GM19455 (cell line): Measurements from ENCODE around the gene CD36.
A peak's percentile ranks its signal among the peaks of the same experiment; 100 is the strongest.

ENCODE experiments used
- ATAC-seq: cut with Tn5 transposase; IDR thresholded peaks from one replicate; pipeline ENCODE4 v1.9.1; 2021; ENCODE audit not compliant: unreplicated experiment

Gene CD36

DNA sequence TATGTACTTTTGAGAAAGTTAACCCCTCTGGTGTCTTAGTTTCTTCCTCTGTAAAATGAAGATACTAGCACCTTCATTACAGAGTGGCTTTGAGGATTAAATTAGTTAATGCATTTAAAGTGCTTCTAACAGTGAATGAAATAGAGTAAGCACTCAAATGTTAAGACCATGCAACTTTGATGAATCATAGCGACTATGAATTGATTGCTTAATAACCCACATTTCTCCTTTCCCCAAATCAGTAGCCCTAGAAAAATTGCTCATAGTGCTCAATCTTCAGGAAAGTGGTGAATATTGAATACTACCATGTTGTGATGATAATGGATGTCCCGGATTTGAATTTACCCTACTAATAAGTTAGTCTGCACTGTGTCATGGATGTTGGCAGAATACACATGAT lies 48.1 kb downstream of the CD36 start:
- ATAC-seq, result no peak

DNA sequence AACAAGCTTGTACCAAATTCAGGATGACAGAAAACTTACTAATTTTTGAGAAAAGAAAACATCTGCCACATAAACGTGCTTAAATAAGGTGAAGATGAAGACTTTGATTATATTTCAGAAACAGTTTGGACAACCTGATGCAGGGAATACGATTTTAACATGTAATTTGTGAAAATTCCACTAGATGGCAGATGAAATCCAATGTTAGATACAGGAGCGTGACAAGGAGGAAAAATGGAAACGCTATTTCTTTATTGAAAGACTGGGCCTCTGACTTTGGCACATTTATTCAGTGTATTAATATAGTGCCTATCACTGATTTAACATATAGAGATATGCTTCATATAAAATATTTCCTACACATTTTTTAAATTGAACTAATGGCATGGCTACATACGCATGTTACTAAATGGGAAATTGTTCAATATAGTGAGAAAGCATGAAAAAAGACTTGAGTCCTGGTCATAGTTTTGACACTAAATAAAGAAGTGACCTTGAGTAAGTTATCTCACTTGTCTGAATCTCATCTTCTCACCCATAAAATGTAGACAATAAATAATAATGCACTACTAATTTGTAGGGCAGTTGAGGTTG lies 60.7 kb downstream of the CD36 start:
- peak; percentile 79 for ATAC-seq

DNA sequence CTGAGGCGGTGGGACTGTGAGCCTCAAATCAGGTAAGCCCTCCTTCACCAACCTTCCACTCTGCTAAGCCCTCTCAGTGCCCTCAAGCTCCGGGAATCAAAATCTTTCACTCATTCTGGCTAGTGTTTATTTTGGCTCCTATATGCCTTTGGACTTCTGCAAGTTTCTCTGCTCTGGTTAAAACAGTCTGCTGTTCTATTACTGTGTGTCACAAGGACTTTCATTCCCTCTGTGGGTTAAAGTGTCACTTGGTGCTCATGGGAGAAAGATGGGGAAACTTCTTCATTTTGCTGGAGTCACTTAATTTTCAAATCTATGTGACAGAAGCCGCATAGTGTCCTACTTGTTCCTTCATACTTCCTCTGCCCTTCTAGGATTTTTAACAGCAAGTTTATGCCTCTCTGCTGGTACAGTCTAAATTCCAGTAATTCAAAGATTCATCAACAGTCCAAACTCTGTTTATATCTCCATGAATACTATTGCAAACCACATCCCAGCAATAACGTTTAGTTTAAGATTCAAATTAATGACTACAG lies 61.3 kb downstream of the CD36 start:
- ATAC-seq, result no peak

DNA sequence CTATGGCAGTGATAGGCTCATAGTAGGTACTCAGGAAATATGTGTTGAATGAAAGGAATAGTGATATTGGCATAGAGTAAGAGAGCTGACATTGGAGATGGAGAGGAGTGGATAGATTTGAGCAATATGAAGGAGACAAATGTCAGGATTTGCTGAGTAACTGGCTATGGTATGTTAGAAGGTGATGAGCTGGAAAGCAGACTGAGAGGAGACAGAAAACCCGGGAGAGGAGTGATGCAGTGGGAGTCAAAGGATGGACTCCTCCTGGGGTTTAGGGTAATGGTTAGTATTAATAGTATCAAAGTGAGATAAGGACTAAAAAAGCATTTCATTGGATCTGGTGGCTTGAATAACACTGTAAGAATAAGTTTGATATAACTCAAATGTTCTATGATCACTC lies 64.8 kb downstream of the CD36 start:
- no peak for ATAC-seq

DNA sequence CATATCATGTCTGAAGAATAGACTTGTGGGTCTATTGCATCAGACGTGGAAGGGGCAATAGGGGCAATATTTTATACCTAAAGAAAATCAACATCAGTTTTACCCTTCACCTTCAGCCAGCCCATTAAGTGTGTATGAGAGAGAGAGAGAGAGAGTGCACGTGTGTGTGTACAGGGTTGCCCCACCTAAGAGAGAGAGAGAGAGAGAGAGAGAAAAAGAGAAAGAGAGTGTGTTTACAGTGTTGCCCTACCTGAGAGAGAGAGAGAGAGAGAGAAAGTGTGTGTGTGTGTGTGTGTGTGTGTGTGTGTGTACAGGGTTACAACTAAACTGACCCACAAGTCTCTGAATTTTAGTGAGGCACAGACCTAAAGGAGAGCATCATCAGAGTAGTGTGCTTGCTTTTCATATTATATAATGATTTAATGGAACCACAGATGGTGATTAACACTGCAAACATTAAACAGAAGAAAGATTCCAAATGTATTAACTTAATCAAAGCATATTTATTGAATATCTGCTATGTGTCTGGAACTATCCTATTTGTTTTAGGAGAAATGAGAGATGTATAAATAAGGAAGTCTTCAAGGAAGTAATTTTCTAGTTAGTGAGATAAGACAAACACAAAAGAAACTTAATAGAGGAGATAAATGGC lies 66.8 kb downstream of the CD36 start:
- ATAC-seq, result no peak

DNA sequence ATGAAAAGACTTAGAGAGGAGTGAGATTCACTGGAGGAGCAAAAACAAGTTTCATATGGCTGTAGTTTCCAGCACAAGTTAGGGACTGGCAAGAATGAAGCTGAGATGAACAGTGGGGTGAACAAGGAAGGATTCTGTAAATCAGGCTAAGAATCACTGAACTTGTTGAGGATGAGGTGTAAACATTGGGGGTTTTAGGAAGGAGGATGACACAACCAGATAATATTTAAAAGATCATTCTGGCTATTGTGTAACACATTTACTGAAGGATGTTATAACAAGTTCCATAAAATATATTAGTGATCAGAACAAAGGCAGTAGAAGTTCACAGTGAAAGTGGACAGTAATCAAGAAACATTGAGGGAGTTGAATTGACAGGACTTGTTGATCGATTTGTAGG lies 68.9 kb downstream of the CD36 start:
- ATAC-seq, result no peak

DNA sequence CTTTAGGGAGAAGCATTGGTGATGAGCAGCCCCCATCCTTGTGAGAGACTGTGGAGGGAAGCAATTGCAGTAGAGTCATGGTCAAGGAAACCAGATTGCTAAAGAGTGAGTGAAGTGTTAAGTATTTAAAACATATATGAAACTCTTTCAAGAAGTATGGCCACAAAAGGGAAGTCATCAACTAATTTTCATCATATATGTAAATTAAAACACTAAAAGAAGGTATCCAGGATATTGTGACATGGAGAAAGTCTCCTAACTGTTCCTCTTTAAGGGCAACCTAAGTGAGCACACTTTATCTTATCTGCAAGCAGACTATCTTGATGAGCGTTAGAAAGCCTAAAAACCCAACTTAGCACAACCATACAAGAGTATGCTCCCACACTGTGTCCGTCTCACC lies 69.7 kb downstream of the CD36 start:
- no peak for ATAC-seq

DNA sequence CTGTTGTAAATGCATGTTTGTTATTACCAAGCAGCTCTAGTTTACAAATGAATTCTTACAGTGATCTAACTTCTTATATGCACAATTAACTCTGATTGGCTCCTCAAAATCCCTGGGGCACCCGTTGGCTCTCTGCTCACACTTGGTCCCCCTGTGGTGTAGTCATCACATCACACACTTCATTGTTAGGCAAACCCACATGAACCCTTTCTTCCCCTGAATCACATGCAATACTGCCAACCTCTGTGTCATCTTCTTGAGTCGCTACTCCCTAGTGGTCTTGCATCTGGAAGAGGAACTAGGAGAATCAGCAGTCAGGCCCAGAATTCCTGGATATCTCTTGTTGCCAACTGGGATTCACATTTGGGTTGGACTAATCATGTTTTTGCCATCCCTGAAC lies 73.1 kb downstream of the CD36 start:
- ATAC-seq, result no peak

DNA sequence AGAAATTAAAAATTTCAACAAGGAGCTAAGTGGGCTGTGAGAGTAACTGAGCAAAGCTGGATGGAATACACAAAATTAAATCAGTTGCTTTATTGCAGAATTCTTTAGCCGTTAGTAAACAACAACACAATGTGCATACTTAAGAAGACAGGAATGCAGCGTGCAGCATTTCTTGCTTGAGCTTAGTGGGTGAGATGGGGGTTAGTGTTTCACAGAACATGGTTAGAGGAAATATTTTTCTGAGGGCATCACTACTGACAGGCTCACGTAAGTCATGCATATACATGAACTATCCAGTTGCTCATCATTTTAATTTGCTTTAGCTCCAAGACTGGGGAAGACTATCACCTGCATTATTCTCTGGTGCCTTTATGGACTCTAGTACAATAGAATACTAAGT lies 80.8 kb downstream of the CD36 start:
- no peak for ATAC-seq

DNA sequence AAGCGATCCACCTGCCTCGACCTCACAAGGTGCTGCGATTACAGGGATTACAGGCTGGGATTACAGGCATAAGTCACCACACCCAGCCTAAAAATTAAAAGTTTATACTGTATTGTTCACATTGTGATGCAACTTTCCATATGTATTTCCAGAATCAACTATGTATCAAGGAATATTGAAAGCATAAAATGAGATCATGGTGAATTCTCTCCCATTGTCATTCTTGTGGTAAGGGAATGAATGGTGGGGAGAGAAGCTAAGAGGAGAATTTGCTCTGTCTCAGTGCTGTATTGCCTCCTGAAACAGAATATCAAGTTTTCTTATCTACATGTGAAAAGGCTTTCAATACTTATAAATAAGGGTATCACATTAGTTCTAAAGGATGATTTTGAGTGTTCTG lies 81.7 kb downstream of the CD36 start:
- no peak for ATAC-seq

DNA sequence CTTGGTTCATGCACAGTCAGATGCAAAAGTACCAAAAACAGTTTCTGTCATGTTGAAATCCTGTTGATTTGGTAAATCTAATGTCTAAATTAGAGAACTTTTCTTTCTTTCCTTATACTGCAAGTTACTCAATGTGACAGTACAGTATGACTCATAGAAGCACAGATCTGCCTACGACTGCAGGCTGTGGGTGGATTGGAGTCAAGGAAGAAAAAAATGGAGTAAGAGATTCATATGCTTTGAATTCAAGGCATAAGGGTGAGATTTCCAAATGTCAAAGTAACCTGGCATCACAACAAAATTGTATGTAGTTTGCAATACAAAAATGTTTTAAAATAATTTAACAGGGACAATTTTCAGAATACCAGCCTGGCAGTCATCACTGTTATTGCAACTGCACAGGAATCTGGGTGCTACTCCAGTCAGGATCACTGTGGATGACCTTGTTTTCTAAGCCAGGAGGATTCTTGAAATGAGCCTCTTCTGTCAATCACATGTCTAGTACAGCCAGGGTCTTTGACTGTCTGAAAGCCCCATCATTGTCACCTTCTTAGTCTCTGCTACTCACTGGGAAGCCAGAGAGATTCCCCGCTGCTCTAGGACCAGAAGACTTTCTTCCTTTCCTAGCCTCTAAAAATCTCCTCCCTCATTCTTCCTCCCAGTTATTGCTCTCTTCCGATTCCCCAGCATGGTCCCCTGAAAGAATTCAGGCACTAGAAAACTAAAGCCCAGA lies 83.6 kb downstream of the CD36 start:
- ATAC-seq, result no peak

DNA sequence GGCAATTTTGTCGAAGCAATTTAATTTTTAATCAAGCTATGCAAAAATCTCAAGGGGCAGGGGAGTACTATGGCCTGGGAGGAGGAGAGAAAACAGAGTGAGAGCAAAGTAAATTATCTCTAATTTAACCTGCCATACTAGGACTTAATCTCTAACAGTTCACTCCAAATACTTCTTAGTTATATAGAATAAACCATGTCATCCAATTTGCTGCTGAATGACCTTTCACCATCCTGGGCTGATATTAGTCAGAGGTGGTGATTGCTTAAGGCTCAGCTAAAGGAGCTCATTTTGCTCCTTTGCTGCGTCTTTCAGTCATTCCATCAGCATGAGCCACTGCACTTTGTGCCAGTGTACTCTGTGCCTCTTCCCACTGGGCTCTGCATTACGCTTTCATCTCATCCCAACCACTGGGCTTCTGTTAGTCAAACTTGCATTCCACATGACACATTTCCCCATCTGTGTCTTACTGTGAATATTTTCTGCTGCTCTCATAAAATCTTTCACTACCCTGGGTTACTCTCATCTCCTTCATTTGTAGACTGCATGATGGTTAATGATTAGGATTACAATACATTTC lies 84.3 kb downstream of the CD36 start:
- no peak for ATAC-seq

DNA sequence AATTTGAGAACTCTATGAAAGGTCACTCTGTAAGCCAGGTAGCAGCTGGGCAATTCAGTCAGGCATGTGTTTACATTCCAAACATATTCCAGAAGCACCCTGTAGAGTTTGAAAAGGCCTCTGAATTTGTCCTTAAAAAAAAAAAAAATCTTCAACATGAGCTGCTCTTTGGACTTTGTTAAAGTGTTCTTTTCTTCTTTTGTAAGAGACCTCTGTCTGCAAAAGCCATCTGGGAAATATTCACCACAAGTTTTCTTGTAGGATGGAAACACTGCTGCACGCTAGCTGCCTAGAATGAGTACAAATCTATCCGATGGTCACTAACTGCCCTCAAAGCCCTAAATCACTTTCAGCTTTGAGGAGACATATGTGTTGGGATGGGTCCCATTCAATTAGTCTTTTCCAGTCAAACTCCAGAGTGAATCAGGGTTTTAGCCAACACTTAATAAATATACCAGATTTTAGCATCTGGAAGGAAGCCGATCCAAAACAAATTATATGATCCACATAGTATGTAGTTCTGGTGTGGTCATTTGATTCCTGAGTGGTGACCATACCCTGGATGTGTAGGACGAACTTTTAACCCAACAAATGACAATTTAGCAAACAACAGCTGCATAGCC lies 85.9 kb downstream of the CD36 start:
- no peak for ATAC-seq

DNA sequence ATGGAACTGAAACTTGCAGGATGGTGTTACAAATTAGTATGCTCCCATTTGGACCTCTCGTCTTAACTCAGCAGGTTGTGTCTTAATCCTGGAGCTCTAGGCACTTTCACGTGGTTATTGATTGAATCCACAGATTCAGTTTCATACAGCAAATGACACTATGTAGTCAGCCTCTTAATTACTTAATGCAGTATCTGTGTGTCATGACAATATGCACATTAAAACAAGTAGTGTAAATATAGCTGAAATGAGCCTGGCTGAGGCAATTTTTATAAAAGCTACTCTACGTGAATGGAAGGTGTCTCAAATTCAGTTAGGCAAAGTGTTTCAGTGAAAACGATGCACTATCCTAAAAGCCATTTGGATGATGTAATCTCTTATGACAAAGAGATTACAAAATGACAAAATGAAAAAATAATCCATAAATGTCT lies 86.8 kb downstream of the CD36 start:
- no peak for ATAC-seq
